A673 (cell line): ENCODE data around the gene RRAS2.

Experiments
- EZH2 ChIP-seq: fragments of 200-600 bp; sonication (generic); IDR thresholded peaks from 2 replicates; pipeline ENCODE4 v1.6.1; 2017; ENCODE audit warnings: borderline replicate concordance, low read depth, mild to moderate bottlenecking, mixed read lengths, antibody characterized with exemption, low read length; ENCODE audit not compliant: poor library complexity, severe bottlenecking
- TF ChIP-seq, protein P1 (sequence below): fragments of 300-800, 200-600 bp; sonication (generic); conservative IDR thresholded peaks from 2 replicates; pipeline ENCODE4 v1.5.1; 2017; ENCODE audit warnings: low read depth, mild to moderate bottlenecking, antibody characterized with exemption, low read length, moderate library complexity, mixed read lengths

DNA sequence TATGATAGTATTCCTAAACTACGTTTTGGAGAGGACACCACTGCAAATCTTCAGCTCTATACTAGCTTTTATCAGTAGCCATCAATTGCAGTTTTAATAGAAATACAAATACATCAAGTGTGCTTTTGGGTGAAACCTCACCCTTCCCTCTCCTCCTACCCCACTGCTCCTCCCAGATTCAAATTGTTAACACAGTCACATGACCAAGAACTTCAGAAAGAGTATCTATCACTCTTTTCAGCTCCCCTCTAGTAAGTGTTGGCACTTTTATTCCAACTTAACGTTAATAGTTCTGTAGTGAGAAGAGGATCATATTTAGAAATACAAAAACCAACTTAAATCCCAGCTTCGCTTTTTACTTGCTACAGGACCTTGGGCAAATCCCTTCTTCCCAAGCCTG, 17.0 kb downstream of the RRAS2 start:
- TF ChIP-seq, protein P1, sequence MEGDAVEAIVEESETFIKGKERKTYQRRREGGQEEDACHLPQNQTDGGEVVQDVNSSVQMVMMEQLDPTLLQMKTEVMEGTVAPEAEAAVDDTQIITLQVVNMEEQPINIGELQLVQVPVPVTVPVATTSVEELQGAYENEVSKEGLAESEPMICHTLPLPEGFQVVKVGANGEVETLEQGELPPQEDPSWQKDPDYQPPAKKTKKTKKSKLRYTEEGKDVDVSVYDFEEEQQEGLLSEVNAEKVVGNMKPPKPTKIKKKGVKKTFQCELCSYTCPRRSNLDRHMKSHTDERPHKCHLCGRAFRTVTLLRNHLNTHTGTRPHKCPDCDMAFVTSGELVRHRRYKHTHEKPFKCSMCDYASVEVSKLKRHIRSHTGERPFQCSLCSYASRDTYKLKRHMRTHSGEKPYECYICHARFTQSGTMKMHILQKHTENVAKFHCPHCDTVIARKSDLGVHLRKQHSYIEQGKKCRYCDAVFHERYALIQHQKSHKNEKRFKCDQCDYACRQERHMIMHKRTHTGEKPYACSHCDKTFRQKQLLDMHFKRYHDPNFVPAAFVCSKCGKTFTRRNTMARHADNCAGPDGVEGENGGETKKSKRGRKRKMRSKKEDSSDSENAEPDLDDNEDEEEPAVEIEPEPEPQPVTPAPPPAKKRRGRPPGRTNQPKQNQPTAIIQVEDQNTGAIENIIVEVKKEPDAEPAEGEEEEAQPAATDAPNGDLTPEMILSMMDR = no peak
- TF ChIP-seq EZH2 = no peak
